Heart left ventricle (tissue), 13 donors: ENCODE data around the gene SMG1.
"Not testable (repeated sequence)": the region's sequence is repeated elsewhere in the genome, so short reads cannot be mapped to it uniquely, and the experiment has no call there.

Experiments
- POLR2A ChIP-seq, 2 donors: fragments of 450-650 bp; IDR thresholded peaks; one replicate each; pipeline ENCODE4 v1.6.1; 2017; ENCODE audit warnings: antibody characterized with exemption in 2 of 2, mild to moderate bottlenecking in 2 of 2, moderate library complexity in 2 of 2
- TF ChIP-seq, protein P1 (sequence below), 12 donors: fragments of 200-600 bp; sonication (generic) in 4 of 12; IDR thresholded peaks; one replicate each; pipeline versions ENCODE4 v1.5.0 to v1.8.0; 2018 to 2022; ENCODE audit warnings: antibody characterized with exemption in 12 of 12, mild to moderate bottlenecking in 5 of 12
- donor health status: ischemic (EF 13 %, LVEDD 7.1; RV severe dilation, severe dysfunction).
- donor health status: DM: no; HTN: yes; CAD: no.
- donor health status: DM: no; HTN: no; CAD: no.
- donor health status: ischemic (EF 25% LVEDD 6.9; RV normal size, moderate dysfunction).
- donor health status: ischemic (EF 25% LVEDD 5.7; RV mildly dilated, moderate dysfunction).
- donor health status: ischemic (EF 35%, LVEDD 5.7; RV mildly dilated, moderate dysfunction).
- donor health status: nonischemic (EF 11% LVEDD 7.7; RV severe dilation, severe dysfunction).
- donor health status: DM: yes; HTN: yes; CAD: no.
- donor health status: PGD.
- donor health status: ischemic (EF 29% LVEDD 5.4; RV normal size, mild dysfunction).
- donor health status: nonischemic (EF 23%, LVEDD 6.1; RV moderate dilation, normal function).

DNA sequence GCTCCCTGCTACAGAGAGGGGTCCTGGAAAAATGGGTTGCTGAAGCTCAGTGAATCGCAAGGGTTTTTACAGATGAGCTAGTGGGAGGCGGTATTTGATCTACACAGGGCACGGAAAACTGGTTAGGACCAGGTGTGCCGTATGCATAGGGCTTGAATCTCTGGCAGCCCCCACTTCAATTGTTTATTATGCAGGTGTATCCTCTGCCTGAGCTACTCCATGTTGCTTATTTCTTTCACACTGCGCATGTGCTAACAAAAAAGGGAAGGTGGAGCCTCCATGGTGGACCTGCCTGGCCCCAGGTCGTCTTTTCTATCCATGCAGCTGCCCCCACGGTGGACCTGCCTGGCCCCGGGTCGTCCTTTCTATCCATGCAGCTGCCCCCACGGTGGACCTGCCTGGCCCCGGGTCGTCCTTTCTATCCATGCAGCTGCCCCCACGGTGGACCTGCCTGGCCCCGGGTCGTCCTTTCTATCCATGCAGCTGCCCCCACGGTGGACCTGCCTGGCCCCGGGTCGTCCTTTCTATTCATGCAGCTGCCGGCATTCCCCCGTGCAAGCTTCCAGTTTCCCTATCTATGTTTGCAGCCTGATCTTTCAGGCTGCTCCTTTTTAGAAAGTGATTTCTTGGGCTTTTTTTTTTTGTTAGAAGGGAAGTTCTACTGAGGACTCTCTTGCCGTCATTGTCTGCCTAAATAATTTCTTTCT is 29.8 kb upstream of the SMG1 start:
- TF ChIP-seq POLR2A (IDR thresholded peaks at IDR 0.05), result not testable (repeated sequence)
- TF ChIP-seq, protein P1, sequence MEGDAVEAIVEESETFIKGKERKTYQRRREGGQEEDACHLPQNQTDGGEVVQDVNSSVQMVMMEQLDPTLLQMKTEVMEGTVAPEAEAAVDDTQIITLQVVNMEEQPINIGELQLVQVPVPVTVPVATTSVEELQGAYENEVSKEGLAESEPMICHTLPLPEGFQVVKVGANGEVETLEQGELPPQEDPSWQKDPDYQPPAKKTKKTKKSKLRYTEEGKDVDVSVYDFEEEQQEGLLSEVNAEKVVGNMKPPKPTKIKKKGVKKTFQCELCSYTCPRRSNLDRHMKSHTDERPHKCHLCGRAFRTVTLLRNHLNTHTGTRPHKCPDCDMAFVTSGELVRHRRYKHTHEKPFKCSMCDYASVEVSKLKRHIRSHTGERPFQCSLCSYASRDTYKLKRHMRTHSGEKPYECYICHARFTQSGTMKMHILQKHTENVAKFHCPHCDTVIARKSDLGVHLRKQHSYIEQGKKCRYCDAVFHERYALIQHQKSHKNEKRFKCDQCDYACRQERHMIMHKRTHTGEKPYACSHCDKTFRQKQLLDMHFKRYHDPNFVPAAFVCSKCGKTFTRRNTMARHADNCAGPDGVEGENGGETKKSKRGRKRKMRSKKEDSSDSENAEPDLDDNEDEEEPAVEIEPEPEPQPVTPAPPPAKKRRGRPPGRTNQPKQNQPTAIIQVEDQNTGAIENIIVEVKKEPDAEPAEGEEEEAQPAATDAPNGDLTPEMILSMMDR (IDR thresholded peaks at IDR 0.05), result not testable (repeated sequence)
